Measurements from ENCODE around the gene ISM2.
"Not testable (repeated sequence)": the region's sequence is repeated elsewhere in the genome, so short reads cannot be mapped to it uniquely, and the experiment has no call there.

- not testable (repeated sequence) for TF ChIP-seq CTCF, POLR2A (IDR thresholded peaks at IDR 0.05)
These were observed 30.1 kb upstream of the ISM2 start for GRCh38 chr14:77528701-77529100.
